Stimulated activated naive CD8-positive, alpha-beta T cell treated with anti-CD3 and anti-CD28 coated beads, Interleukin-15, Interleukin-2, amounts not matched to agents 100 ng/mL and 50 ng/mL, for 24 hours (primary cell): ENCODE measurements around the gene MSI2.

Experiments used
- H3K27ac Mint-ChIP-seq: one replicate; pipeline ENCODE4 v1.8.0; 2021; ENCODE audit warnings: mild to moderate bottlenecking, mixed read lengths
- H3K27me3 Mint-ChIP-seq: one replicate; pipeline ENCODE4 v1.8.0; 2021; ENCODE audit warnings: mixed read lengths
- H3K36me3 Mint-ChIP-seq: one replicate; pipeline ENCODE4 v1.8.0; 2021; ENCODE audit warnings: low read depth, mixed read lengths
- H3K4me1 Mint-ChIP-seq: one replicate; pipeline ENCODE4 v1.8.0; 2021; ENCODE audit warnings: low read depth, mixed read lengths
- H3K4me3 Mint-ChIP-seq: one replicate; pipeline ENCODE4 v1.8.0; 2021; ENCODE audit warnings: mild to moderate bottlenecking, mixed read lengths
- H3K9me3 Mint-ChIP-seq: one replicate; pipeline ENCODE4 v1.8.0; 2021; ENCODE audit warnings: mixed read lengths

The MSI2 gene

DNA sequence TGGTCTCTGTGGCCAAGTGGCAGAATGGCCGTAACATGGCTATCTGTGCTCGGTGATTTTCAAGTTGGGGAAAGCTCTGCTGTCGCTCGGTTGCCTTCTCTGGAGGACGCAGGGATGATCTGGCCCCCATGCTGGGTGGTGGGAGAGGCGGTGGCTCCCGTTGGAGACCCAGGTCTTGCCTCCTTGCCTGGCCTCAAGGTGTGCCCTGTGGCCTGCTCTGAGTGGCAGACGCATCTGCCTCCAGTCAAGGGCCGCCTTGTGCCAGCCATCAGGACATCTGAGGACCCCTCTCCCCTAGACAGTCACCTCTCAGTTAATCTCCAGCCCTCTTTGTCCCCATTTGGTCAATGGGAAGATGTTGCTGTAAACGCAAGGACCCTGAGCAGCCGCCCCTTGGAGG, 322.9 kb downstream of the MSI2 start:
- H3K4me1 Mint-ChIP-seq = peaks cover 16% of the 10 kb centered on the region
- H3K36me3 Mint-ChIP-seq = no peaks in the 10 kb centered on the region
- no peak overlapping the region for H3K27ac Mint-ChIP-seq
- no peak overlapping the region for H3K4me3 Mint-ChIP-seq
- H3K27me3 Mint-ChIP-seq = no peaks in the 10 kb centered on the region
- no peaks in the 10 kb centered on the region for H3K9me3 Mint-ChIP-seq

DNA sequence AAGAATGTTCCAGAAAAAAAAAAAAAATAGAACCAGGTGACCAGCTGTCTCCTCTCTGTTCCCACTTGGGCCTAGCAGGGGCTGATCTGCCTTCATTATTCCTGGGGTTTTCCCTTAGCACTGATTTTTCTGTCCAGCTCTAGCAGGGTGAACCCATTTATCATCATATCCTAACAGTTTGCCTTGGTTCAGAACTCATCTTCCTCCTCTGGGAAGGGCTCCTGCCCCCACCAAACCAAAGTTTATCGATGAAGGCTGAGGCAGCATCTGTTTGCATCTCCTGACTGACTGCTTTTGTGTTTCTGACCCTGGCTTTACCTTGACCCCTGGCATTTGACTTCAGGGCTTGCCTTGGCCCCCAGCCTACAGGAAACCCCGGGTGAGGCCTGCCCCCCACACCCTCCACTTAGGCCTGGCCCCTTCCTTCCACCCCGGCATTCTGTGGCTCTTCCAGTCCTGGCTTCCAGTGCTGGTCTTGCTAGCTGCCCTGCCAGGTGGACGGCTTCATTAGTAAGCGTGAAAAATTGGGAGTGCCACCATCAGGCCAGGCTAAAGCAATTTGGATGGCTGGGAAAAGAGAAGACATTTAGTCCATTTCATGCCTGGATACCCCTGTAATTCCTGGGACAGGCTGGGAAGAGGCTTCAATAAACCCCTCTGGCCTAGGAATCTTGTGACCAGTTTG, 323.9 kb downstream of the MSI2 start:
- Mint-ChIP-seq H3K27ac (peak overlapping the region; percentile 31), H3K4me1 (peaks cover 16% of the 10 kb centered on the region), H3K27me3 (no peaks in the 10 kb centered on the region), H3K4me3 (no peak overlapping the region), H3K9me3 (no peaks in the 10 kb centered on the region), H3K36me3 (no peaks in the 10 kb centered on the region)

DNA sequence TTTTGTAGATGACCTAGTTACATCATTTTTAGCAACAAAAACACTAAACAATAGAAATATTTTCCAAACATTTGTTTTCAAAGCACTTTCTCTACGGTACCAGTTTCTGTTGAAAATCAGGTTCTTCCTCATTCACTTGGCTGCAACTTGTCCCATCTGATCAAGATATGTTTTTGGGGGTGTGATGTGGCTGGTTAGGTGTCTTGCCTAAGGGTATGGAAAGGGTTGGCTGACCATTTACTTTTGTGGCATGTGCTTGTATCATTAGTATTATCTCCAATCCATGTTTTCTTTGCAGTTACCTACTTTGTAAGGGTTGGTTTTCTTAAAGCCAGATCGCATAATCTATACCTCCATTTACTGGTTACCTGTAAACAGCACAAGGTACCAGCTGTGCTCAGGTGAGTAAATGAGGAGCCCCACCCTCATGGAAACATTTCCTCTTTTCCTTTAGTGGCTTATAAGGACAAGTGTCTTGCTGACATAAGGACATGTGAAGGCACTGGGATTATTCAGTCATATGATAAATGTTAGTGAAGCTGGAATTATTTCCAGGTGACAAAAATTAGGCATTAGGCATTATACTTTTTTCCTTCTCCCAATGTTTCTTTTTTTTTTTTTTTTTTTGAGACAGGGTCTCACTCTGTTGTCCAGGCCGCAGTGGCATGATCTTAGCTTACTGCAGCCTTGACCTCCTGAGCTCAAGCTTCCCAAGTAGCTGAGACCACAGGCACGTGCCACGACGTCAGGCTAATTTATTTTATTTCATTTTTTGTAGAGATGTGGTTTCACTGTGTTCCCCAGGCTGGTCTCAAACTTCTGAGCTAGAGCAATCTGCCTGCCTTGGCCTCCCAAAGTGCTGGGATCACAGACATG, 326.8 kb downstream of the MSI2 start:
- no peaks in the 10 kb centered on the region for H3K27me3 Mint-ChIP-seq
- H3K27ac Mint-ChIP-seq = no peak overlapping the region
- no peaks in the 10 kb centered on the region for H3K36me3 Mint-ChIP-seq
- no peak overlapping the region for H3K4me3 Mint-ChIP-seq
- H3K9me3 Mint-ChIP-seq = no peaks in the 10 kb centered on the region
- peaks cover 16% of the 10 kb centered on the region for H3K4me1 Mint-ChIP-seq

DNA sequence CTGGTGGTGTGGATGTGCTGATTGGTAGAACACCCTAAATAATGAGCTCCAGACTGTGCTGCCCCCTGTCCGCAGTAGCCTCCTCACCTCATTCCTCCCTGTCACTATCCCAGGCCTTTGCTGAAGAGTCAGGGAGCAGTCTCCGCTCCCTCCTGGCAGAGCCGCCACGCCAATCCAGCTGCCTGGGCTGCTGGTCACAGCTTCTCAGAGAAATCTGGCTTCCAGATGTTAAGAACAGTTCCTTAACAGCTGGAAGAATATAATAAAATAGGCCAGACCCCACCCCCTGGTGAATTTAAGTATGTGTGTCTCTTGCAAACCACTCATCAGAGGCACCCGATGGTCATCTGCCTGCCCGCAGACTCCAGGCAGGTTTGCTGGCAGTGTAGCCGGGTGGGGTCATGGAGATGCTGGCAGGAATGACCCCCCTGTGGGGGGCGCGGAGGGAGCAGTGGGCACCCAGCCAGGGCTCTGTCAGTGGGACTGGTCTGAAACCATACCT, 327.8 kb downstream of the MSI2 start:
- Mint-ChIP-seq H3K4me3 (no peak overlapping the region), H3K27me3 (no peaks in the 10 kb centered on the region), H3K4me1 (peaks cover 8% of the 10 kb centered on the region), H3K36me3 (no peaks in the 10 kb centered on the region), H3K9me3 (no peaks in the 10 kb centered on the region), H3K27ac (no peak overlapping the region)

DNA sequence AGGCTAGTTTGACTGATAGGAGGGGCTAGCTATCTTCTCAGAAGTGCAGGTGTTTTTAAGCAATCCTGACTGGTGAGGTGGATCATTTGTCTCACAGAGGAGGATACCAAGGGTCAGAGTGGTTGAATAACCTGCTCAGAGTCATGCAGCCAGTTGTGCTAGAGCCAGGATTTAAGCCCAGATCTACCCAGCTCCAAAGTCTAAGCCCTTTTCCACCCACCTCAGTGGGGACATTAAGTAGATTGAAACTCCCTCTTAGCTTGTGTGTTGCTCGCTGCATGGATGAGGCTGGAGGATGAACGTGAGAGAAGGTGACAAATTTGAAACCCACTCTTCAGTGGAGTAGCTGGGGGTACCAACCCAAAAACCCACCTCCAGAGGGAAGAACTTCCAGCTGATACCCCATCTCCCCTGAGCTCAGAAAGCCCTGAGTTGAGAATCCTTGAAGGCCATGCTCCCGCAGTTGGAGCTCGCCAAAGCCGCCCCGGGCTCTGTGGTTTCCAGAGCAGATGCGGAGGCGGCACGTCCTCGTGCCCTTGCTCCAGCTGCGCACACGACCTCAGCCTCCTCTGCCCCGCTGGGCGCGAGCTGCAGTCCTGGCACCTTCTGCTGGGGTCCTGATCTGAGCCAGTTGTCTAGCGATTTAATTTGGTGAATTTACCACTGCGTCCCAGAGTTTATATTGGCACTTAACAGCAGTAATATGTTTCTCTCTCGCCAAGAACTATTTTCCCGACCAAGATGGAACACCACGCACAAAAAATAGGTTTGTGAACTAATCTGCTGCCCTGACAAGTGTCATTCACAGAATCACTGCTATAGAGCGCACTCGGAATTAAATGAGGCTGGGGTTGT, 329.2 kb downstream of the MSI2 start:
- Mint-ChIP-seq H3K4me1 (no peaks in the 10 kb centered on the region), H3K9me3 (no peaks in the 10 kb centered on the region), H3K27me3 (no peaks in the 10 kb centered on the region), H3K36me3 (no peaks in the 10 kb centered on the region), H3K27ac (no peak overlapping the region), H3K4me3 (no peak overlapping the region)

DNA sequence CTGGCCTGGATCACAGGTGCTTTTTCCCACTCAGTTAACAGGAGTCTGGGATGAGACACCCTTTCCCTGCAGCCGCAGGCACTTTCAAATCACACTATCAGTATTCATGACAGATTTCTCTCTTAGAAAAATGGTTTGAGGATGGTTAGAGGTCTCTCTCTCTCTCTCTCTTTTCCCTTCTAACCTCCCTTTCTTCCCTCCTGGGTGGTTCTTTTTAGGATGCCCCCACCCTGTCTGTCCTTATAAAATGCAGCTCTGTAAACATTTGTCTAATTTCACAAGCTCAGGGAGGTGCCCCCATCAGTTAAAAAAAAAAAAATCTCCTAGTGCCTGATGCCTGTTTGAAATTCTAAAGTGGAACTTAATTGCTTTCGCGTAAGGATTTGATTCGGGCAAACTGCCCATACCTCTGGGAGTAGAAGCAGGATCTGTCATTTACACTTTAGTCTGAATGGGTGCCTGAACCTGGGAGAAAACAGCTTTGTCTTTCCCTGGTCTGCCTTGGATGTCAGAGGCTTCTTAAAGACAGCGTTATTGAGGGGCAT, 329.9 kb downstream of the MSI2 start:
- Mint-ChIP-seq H3K36me3 (no peaks in the 10 kb centered on the region), H3K9me3 (no peaks in the 10 kb centered on the region), H3K27me3 (no peaks in the 10 kb centered on the region), H3K4me1 (no peaks in the 10 kb centered on the region), H3K4me3 (no peak overlapping the region), H3K27ac (no peak overlapping the region)

DNA sequence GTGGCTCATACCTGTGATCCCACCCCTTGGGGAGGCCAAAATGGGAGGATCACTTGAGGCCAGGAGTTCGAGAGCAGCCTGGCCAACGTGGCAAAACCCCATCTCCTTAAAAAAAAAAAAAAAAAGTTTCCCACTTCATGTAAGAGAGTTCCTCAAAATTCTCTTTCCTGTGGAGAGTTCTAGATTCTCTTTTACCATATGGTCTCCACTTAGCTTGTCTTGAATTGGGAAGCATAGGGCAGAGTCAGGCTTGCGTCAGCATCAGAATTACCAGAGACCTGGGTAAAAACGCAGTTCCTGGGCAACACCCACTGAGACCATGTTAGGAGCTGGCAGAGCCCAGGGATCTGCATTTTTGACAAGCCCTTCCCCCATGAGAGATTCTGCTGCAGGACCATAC, 330.4 kb downstream of the MSI2 start:
- no peak overlapping the region for H3K4me3 Mint-ChIP-seq
- no peaks in the 10 kb centered on the region for H3K27me3 Mint-ChIP-seq
- H3K4me1 Mint-ChIP-seq = no peaks in the 10 kb centered on the region
- no peaks in the 10 kb centered on the region for H3K36me3 Mint-ChIP-seq
- no peak overlapping the region for H3K27ac Mint-ChIP-seq
- no peaks in the 10 kb centered on the region for H3K9me3 Mint-ChIP-seq

DNA sequence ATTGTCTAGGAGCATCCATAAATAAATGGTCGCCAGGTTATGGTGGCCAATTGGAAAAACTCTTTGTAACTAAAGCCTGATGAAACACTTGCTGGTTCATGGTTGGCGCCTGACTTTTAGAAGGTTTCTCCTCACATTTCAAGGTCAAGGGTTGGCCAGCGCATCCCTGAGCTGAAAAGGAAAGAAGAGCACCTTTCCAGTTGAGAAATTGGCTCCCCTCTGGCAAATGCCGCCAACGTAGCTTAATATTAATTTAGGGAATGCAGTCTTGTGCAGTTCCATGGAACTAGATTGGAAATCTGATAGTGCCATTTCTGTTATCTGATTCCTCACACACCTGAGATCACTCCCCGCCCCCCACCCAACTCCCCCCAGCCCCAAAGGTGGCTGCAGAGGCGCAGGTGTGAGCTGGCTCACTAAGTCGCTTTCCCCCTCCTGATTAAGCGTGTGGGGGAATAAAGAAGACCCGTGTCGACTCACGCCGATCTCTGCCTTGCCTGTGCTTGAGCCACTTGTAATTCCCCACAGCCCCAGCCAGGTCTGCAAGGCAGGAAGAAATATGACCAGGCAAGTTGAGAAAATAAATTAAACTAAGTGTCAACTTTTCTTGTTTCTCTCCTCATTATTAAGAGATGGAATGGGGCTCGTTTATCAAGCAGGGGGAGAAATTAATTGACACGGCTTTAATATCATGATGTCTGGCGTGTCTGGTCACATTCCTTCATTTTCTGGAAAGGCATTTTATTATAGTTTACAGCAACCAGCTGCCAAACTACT, 331.1 kb downstream of the MSI2 start:
- H3K4me3 Mint-ChIP-seq = no peak overlapping the region
- no peaks in the 10 kb centered on the region for H3K9me3 Mint-ChIP-seq
- H3K27ac Mint-ChIP-seq = no peak overlapping the region
- H3K36me3 Mint-ChIP-seq = no peaks in the 10 kb centered on the region
- H3K4me1 Mint-ChIP-seq = no peaks in the 10 kb centered on the region
- no peaks in the 10 kb centered on the region for H3K27me3 Mint-ChIP-seq

DNA sequence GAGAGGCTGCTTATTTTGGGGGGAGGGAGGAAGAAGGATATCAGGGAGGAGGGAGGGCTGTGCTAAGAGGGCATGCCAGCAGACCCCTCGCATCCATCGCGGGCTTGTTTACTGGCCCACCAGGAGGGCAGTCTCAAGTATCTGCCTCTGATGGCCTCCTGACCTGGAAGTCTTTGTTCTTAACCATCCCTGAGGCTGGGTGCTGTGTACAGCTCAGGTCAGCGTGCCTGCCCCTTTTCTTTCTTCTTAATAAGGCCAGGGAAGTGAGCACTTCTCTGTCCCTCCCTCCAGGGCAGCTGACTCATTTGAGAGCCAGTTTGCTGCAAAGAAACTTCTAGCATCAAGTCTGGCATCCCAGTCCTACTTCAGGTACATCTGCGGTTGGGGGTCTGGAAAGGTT, 331.8 kb downstream of the MSI2 start:
- Mint-ChIP-seq H3K27ac (no peak overlapping the region), H3K36me3 (no peaks in the 10 kb centered on the region), H3K27me3 (no peaks in the 10 kb centered on the region), H3K4me1 (no peaks in the 10 kb centered on the region), H3K4me3 (no peak overlapping the region), H3K9me3 (no peaks in the 10 kb centered on the region)

DNA sequence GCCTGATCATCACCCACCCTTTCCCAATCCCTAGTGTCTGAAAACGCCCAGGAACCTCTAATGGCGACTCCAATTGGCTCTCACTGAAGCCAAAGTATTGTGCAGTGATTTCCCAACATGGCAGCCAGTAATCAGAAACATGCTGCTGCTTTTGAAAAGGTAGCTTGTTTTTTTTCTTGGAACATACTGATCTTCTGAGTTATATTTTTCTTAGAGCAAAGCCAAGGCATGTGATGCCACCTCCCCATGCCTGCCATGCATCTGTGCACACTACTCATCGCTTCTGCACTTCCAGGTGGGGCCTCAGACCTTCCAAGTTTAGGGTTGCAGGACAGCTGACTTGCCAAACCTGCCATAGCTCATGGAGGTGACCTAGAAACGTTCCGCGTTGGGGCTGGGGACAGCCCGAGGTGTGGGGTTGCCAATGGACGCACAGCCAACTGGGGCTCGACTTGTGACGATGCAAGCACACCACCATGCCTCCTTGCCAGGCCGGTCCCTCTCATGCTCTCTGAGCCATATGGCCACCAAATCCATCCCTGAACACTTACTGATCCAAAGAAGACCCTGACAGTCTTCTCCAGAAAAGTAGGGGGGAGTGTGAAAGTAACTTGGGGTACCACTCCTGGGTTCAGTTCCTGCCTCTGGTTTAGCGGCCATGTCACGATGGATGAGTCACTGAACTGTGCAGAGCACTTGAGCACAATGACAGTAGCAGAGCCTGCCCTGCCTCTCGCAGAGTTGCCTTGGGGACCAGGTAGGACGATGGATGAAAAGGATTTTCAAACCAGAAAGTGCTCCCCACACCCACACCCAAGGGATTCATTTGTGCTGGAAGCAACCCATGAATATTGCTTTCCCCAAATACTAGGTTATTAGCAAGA, 333.1 kb downstream of the MSI2 start:
- Mint-ChIP-seq H3K27me3 (no peaks in the 10 kb centered on the region), H3K27ac (peak overlapping the region; percentile 36), H3K4me3 (no peak overlapping the region), H3K9me3 (no peaks in the 10 kb centered on the region), H3K4me1 (no peaks in the 10 kb centered on the region), H3K36me3 (peaks cover under 1% of the 10 kb centered on the region)

DNA sequence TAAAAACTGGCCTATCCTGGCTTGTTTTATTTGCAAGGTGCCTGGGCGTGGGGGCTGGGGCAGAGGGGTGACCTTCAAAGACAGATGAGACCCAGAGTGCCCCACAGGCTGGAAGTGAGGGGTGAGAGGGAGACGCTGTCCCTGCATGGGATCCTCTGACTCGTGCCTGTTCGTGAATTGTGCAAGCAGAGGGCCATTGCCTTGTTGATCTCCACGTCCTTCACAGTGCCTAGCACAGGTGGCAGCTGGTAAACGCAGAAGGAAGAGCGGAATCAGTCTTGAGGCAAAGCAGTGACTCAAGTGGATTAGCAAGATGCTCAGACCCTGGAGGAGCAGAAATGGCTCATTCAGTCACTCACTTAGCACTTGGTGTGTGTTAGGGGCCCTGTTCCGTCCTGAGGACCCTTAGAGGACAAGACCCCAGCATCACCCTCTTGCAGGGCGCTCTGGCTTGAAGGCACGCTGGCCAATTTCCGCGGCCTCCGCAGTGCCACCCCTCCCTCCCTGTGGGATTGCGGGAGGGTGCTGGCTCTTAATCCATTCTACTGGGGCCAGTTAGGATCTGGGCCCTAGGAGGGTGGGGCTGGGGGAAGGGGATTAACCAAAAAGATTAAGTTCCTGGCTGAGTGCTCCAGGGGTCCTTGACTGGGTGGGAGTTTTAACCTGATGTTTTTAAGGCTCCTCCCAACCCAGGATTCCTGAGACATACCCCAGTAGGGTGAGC, 337.6 kb downstream of the MSI2 start:
- Mint-ChIP-seq H3K4me3 (no peak overlapping the region), H3K36me3 (peaks cover 6% of the 10 kb centered on the region), H3K9me3 (no peaks in the 10 kb centered on the region), H3K4me1 (peaks cover 14% of the 10 kb centered on the region), H3K27ac (no peak overlapping the region), H3K27me3 (no peaks in the 10 kb centered on the region)

DNA sequence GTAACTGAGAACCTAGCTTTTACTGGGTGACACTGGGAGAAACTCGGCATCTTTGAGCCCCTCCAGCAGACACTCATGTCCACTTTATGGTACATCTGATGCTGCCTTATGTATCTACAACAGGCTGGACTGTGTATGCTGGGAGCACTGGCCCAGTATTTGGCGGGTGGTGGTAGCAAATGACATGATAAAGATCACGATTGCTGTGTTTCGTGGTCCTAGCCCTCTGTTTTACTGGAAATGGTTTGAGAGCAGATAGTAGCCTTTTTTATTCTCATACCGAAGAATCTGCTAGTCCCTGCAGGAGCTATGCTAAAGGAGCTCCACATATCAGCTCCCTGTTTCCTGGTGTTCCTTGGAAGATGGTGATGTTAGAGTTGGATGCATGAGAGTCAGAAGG, 338.4 kb downstream of the MSI2 start:
- Mint-ChIP-seq H3K4me1 (peaks cover 22% of the 10 kb centered on the region), H3K4me3 (no peak overlapping the region), H3K36me3 (peaks cover 6% of the 10 kb centered on the region), H3K9me3 (no peaks in the 10 kb centered on the region), H3K27ac (no peak overlapping the region), H3K27me3 (no peaks in the 10 kb centered on the region)

DNA sequence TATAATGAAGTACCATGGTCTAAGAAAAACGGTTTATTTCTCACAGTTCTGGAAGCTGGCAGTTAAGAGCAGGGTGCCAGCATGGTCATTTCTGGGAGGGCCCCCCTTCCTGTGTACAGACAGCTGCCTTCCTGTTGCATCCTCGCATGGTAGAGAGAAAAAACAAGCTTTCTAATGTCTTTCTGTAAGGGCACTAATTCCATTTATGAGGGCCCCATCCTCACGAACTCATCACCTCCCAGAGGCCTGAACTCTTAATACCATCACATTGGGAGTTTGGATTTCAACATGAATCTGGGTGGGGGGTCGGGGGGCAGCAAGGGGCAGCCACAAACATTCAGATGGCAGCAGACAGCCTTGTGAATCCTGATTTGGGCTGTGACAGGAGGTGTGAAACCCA, 339.1 kb downstream of the MSI2 start:
- H3K27ac Mint-ChIP-seq = no peak overlapping the region
- H3K9me3 Mint-ChIP-seq = no peaks in the 10 kb centered on the region
- H3K4me3 Mint-ChIP-seq = no peak overlapping the region
- peaks cover 6% of the 10 kb centered on the region for H3K36me3 Mint-ChIP-seq
- no peaks in the 10 kb centered on the region for H3K27me3 Mint-ChIP-seq
- H3K4me1 Mint-ChIP-seq = peaks cover 29% of the 10 kb centered on the region
